IMR-90 (cell line): Measurements from ENCODE around the gene ZSCAN5C.

Experiments
- BHLHE40 ChIP-seq: fragments of 150-350 bp; IDR thresholded peaks from 2 replicates; pipeline ENCODE4 v1.6.1; 2016; ENCODE audit warnings: mild to moderate bottlenecking, low read depth, low read length
- CTCF ChIP-seq: conservative IDR thresholded peaks from 2 replicates; pipeline ENCODE4 v1.5.1; 2012; ENCODE audit warnings: mild to moderate bottlenecking, low read depth, low read length, improper control_type of control experiment
- MXI1 ChIP-seq: IDR thresholded peaks from 2 replicates; pipeline ENCODE4 v1.6.1; 2012; ENCODE audit warnings: low read depth, mild to moderate bottlenecking, low read length, moderate library complexity, borderline replicate concordance
- POLR2A ChIP-seq: IDR thresholded peaks from 2 replicates; pipeline ENCODE4 v1.6.1; 2012; ENCODE audit warnings: mild to moderate bottlenecking, low read depth, low read length
- USF2 ChIP-seq: fragments of 150-350 bp; IDR thresholded peaks from 2 replicates; pipeline ENCODE4 v1.6.1; 2017; ENCODE audit warnings: mild to moderate bottlenecking, antibody characterized with exemption, low read length, low read depth

GRCh38 chr19:56253737-56254136 lies 51.7 kb downstream of the ZSCAN5C start:
- no peak for TF ChIP-seq MXI1
- TF ChIP-seq CTCF: peak; percentile 56
- TF ChIP-seq POLR2A: no peak
- TF ChIP-seq BHLHE40: no peak
- TF ChIP-seq USF2: no peak
